ENCODE measurements around the gene CCNY. TPM values are rescaled to one million over a fixed set of nuclear protein-coding genes. Genes with fewer than 3 reads are reported as not detected.

Gene CCNY
- total RNA-seq, 1 donor from 2014 or later, result 59.4 TPM

GRCh38 chr10:35452171-35452570 lies 115.9 kb downstream of the CCNY start:
- H3K4me1 Mint-ChIP-seq (ENCODE audit: low read depth), result peaks cover 33% of the 10 kb centered on the region
- H3K27ac Mint-ChIP-seq, result no peak overlapping the region
- DNase-seq (ENCODE audit: low spot score, unreplicated experiment), result no peak

DNA sequence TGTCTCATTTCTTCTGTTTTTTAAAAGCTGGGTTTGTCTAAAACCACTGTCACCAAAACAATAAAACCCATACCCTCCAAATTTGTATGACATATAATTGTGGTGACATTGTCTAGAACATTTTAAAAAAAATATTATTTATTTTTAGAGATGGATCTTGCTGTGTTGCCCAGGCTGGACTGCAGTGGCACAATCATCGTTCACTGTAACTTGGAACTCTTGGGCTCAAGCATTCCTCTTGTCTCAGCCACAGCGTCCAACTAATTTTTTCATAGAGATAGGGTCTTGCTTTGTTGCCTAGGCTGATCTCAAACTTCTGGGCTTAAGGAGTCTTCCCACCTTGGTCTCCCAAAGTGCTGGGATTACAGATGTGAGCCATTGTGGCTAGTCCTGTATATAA lies 116.5 kb downstream of the CCNY start:
- H3K27ac Mint-ChIP-seq, result no peak overlapping the region
- H3K9me3 Mint-ChIP-seq (ENCODE audit: low read depth), result no peaks in the 10 kb centered on the region
- no peaks in the 10 kb centered on the region for H3K36me3 Mint-ChIP-seq (ENCODE audit: insufficient read depth)
- TF ChIP-seq, protein P1, sequence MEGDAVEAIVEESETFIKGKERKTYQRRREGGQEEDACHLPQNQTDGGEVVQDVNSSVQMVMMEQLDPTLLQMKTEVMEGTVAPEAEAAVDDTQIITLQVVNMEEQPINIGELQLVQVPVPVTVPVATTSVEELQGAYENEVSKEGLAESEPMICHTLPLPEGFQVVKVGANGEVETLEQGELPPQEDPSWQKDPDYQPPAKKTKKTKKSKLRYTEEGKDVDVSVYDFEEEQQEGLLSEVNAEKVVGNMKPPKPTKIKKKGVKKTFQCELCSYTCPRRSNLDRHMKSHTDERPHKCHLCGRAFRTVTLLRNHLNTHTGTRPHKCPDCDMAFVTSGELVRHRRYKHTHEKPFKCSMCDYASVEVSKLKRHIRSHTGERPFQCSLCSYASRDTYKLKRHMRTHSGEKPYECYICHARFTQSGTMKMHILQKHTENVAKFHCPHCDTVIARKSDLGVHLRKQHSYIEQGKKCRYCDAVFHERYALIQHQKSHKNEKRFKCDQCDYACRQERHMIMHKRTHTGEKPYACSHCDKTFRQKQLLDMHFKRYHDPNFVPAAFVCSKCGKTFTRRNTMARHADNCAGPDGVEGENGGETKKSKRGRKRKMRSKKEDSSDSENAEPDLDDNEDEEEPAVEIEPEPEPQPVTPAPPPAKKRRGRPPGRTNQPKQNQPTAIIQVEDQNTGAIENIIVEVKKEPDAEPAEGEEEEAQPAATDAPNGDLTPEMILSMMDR (IDR thresholded peaks at IDR 0.05; ENCODE audit: unreplicated experiment), result no peak
- H3K27me3 Mint-ChIP-seq, result no peaks in the 10 kb centered on the region
- no peak overlapping the region for H3K4me3 Mint-ChIP-seq (ENCODE audit: low read depth)
- peaks cover 29% of the 10 kb centered on the region for H3K4me1 Mint-ChIP-seq (ENCODE audit: low read depth)
- no peak for DNase-seq (ENCODE audit: low spot score, unreplicated experiment)

More at GRCh38 chr10:35452171-35452570, 115.9 kb downstream of the CCNY start:
- no peaks in the 10 kb centered on the region for H3K27me3 Mint-ChIP-seq
- H3K4me3 Mint-ChIP-seq (ENCODE audit: low read depth), result no peak overlapping the region
- no peaks in the 10 kb centered on the region for H3K36me3 Mint-ChIP-seq (ENCODE audit: insufficient read depth)
- no peaks in the 10 kb centered on the region for H3K9me3 Mint-ChIP-seq (ENCODE audit: low read depth)
- TF ChIP-seq, protein P1 (IDR thresholded peaks at IDR 0.05; ENCODE audit: unreplicated experiment), result no peak

DNA sequence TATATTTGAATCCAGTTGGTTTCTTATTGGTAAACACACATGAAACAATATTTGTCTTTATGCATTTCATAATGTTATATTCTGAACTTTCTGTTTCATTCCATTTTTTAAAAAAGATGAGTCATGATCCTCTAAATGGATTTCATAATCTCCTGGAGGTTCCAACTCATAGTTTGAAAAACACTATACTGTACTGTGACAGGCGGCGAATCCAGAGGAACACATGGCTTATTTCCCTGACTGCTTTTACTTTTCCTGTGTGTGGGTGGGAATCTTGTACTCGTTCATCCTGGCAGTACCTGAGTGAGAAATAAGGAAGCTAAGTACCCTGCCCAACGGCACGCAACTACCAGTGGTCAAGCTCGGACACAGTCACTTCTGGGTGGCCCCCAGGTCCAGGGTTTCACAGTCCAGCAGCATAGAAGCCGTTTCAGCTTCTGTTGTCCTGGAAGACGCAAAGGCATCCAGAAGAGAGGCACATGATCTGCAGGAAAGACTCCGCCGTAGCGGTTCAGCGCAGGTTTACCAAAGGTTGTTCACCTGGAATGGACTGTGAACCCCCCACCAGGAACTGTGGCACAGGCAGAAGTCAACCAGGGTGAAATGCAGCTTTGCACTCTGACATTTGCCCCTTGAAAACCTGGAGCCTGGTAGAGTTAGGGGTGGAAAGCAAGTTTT lies 117.7 kb downstream of the CCNY start:
- H3K4me3 Mint-ChIP-seq (ENCODE audit: low read depth), result no peak overlapping the region
- no peaks in the 10 kb centered on the region for H3K36me3 Mint-ChIP-seq (ENCODE audit: insufficient read depth)
- peaks cover 19% of the 10 kb centered on the region for H3K4me1 Mint-ChIP-seq (ENCODE audit: low read depth)

DNA sequence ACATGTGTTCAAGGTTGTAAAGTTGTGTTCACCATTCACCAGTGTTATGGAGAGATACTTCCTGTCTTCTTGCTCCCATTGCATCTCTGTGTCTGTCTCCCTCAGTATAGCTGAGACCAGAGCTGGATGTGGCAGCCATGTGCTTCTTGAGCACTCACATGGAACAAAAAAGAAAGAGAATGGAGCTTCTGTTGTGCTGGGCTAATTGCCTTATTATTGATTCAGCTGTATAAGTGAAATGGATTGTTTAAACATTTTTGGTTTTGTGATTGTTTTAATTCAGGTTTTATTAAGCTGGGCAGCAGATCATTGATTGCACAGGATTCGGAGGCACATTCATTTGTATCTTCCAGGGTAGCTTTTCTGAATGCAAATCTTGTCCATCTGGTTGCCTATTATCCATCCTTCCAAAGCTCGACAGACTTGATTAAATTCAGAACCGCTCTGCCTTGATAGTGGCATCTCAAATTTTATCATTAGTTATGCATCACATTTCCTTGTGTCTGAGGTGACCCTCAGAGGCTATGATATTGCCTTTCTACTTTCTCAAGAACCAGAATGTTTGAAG lies 119.9 kb downstream of the CCNY start:
- Mint-ChIP-seq H3K27ac (no peak overlapping the region), H3K9me3 (ENCODE audit: low read depth) (no peaks in the 10 kb centered on the region), H3K36me3 (ENCODE audit: insufficient read depth) (no peaks in the 10 kb centered on the region), H3K4me1 (ENCODE audit: low read depth) (peaks cover 5% of the 10 kb centered on the region), H3K4me3 (ENCODE audit: low read depth) (no peak overlapping the region), H3K27me3 (no peaks in the 10 kb centered on the region)
- DNase-seq (ENCODE audit: low spot score, unreplicated experiment), result no peak
- TF ChIP-seq, protein P1 (IDR thresholded peaks at IDR 0.05; ENCODE audit: unreplicated experiment), result no peak

More for the DNA sequence above, 117.7 kb downstream of the CCNY start:
- no peaks in the 10 kb centered on the region for H3K27me3 Mint-ChIP-seq
- peak overlapping the region; percentile 38 for H3K27ac Mint-ChIP-seq
- DNase-seq (ENCODE audit: low spot score, unreplicated experiment), result no peak
- H3K9me3 Mint-ChIP-seq (ENCODE audit: low read depth), result no peaks in the 10 kb centered on the region
- TF ChIP-seq, protein P1 (IDR thresholded peaks at IDR 0.05; ENCODE audit: unreplicated experiment), result no peak

GRCh38 chr10:35456784-35457183 lies 120.5 kb downstream of the CCNY start:
- no peaks in the 10 kb centered on the region for H3K9me3 Mint-ChIP-seq (ENCODE audit: low read depth)
- no peaks in the 10 kb centered on the region for H3K36me3 Mint-ChIP-seq (ENCODE audit: insufficient read depth)
- TF ChIP-seq, protein P1 (IDR thresholded peaks at IDR 0.05; ENCODE audit: unreplicated experiment), result no peak
- peaks cover 5% of the 10 kb centered on the region for H3K4me1 Mint-ChIP-seq (ENCODE audit: low read depth)
- no peak overlapping the region for H3K4me3 Mint-ChIP-seq (ENCODE audit: low read depth)
- H3K27me3 Mint-ChIP-seq, result no peaks in the 10 kb centered on the region
- no peak for DNase-seq (ENCODE audit: low spot score, unreplicated experiment)
- H3K27ac Mint-ChIP-seq, result no peak overlapping the region
